Smooth muscle cell (in vitro differentiated cells): Measurements from ENCODE around the gene RUNDC1. TPM values are rescaled to one million over a fixed set of nuclear protein-coding genes. Genes with fewer than 3 reads are reported as not detected.

Source experiments
- DNase-seq: peaks from one replicate; lab custom pipeline; 2025; ENCODE audit not compliant: unreplicated experiment; lab: John Stamatoyannopoulos, UW
- H2AFZ ChIP-seq: fragments of 200-600 bp; sonication (generic); 2 replicates; pipeline ENCODE4 v1.6.0; 2016; ENCODE audit warnings: antibody characterized with exemption, low read depth, mild to moderate bottlenecking
- H3F3A ChIP-seq: fragments of 200-600 bp; sonication (generic); 2 replicates; pipeline ENCODE4 v1.6.0; 2017; ENCODE audit warnings: antibody characterized with exemption, low read depth
- H3K27ac ChIP-seq: fragments of 200-600 bp; sonication (generic); 2 replicates; pipeline ENCODE4 v1.5.1; 2016; ENCODE audit warnings: low read depth, mild to moderate bottlenecking
- H3K27me3 ChIP-seq: fragments of 200-600 bp; sonication (generic); 2 replicates; pipeline ENCODE4 v1.6.1; 2016; ENCODE audit warnings: low read depth, mild to moderate bottlenecking
- H3K36me3 ChIP-seq: fragments of 200-600 bp; sonication (generic); 2 replicates; pipeline ENCODE4 v1.5.1; 2016; ENCODE audit warnings: low read depth
- H3K4me1 ChIP-seq: fragments of 200-600 bp; sonication (generic); 2 replicates; pipeline ENCODE4 v1.5.1; 2016; ENCODE audit warnings: low read depth
- H3K4me2 ChIP-seq: fragments of 200-600 bp; sonication (generic); 2 replicates; pipeline ENCODE4 v1.6.0; 2016; ENCODE audit warnings: mild to moderate bottlenecking
- H3K4me3 ChIP-seq: fragments of 200-600 bp; sonication (generic); 2 replicates; pipeline ENCODE4 v1.5.1; 2016; ENCODE audit warnings: mild to moderate bottlenecking
- H3K79me2 ChIP-seq: fragments of 200-600 bp; sonication (generic); 2 replicates; pipeline ENCODE4 v1.6.0; 2016; ENCODE audit warnings: low read depth, mild to moderate bottlenecking
- H3K9ac ChIP-seq: fragments of 200-600 bp; sonication (generic); 2 replicates; pipeline ENCODE4 v1.6.0; 2016; ENCODE audit warnings: low read depth
- H3K9me3 ChIP-seq: fragments of 200-600 bp; sonication (generic); replicated peaks from 2 replicates; pipeline ENCODE4 v1.5.1; 2016; ENCODE audit warnings: low read depth
- H4K20me1 ChIP-seq: fragments of 200-600 bp; sonication (generic); 2 replicates; pipeline ENCODE4 v1.6.0; 2016; ENCODE audit warnings: low read depth
- WGBS: methylation state at CpG from one replicate; pipeline ENCODE4 v1.1.7; 2016; ENCODE audit warnings: low lambda C conversion rate; 5-methylcytosine and 5-hydroxymethylcytosine counted together
- polyA plus RNA-seq: library from polyadenylated mRNA; unstranded; fragments of >200 nt; fragmentation: Nextera tagmentation; extraction: Ambion mirVana; gene quantifications from 2 replicates; pipeline ENCODE4 v1.2.1, GENCODE V29; 2016
- total RNA-seq: library from RNA; depleted of rRNA; stranded (reverse); fragments of >200 nt; gene quantifications from 2 replicates; pipeline ENCODE4 v1.2.3, GENCODE V29; 2014
- TF ChIP-seq, protein P1 (sequence below): fragments of 200-600 bp; sonication (generic); IDR thresholded peaks from 2 replicates; pipeline ENCODE4 v1.5.1; 2017; ENCODE audit warnings: borderline replicate concordance, mild to moderate bottlenecking, antibody characterized with exemption; ENCODE audit not compliant: insufficient read depth, poor library complexity, severe bottlenecking

Gene RUNDC1
- total and polyA plus RNA-seq, 2 experiments from 2014 or later, result 9.3 to 15.7 TPM

DNA sequence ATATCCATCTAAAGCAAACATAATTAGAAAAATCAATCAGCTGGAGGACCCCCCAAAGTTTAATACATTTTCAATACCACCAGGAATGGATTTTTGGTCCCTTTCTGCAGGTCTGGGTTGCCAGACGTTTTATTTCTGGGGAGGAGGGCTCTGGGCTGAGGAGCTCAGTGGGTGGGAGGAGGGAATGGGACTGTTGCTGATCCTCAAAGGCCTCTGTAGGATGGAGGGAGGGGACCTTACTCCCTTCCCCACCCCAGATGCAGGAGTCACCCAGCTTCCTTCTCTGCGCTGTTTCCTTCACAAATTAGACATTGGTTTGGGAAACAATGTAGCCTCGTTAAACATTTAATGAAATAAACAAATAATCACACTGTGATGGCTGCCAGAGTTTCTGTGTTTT is 51.3 kb downstream of the RUNDC1 start:
- Histone ChIP-seq H3K36me3 (no peaks in the 10 kb centered on the region), H3K4me3 (no peak overlapping the region), H3K27ac (no peak overlapping the region), H3K9me3 (no peaks in the 10 kb centered on the region), H3F3A (no peaks in the 10 kb centered on the region), H4K20me1 (no peaks in the 10 kb centered on the region), H3K27me3 (no peaks in the 10 kb centered on the region), H3K4me1 (peaks cover 32% of the 10 kb centered on the region), H2AFZ (no peak overlapping the region), H3K4me2 (no peak overlapping the region), H3K9ac (no peak overlapping the region), H3K79me2 (no peaks in the 10 kb centered on the region)
- DNase-seq, result no peak
- TF ChIP-seq, protein P1, sequence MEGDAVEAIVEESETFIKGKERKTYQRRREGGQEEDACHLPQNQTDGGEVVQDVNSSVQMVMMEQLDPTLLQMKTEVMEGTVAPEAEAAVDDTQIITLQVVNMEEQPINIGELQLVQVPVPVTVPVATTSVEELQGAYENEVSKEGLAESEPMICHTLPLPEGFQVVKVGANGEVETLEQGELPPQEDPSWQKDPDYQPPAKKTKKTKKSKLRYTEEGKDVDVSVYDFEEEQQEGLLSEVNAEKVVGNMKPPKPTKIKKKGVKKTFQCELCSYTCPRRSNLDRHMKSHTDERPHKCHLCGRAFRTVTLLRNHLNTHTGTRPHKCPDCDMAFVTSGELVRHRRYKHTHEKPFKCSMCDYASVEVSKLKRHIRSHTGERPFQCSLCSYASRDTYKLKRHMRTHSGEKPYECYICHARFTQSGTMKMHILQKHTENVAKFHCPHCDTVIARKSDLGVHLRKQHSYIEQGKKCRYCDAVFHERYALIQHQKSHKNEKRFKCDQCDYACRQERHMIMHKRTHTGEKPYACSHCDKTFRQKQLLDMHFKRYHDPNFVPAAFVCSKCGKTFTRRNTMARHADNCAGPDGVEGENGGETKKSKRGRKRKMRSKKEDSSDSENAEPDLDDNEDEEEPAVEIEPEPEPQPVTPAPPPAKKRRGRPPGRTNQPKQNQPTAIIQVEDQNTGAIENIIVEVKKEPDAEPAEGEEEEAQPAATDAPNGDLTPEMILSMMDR, result no peak
- 86% methylated on average over 3 of the region's 3 CpGs for WGBS

DNA sequence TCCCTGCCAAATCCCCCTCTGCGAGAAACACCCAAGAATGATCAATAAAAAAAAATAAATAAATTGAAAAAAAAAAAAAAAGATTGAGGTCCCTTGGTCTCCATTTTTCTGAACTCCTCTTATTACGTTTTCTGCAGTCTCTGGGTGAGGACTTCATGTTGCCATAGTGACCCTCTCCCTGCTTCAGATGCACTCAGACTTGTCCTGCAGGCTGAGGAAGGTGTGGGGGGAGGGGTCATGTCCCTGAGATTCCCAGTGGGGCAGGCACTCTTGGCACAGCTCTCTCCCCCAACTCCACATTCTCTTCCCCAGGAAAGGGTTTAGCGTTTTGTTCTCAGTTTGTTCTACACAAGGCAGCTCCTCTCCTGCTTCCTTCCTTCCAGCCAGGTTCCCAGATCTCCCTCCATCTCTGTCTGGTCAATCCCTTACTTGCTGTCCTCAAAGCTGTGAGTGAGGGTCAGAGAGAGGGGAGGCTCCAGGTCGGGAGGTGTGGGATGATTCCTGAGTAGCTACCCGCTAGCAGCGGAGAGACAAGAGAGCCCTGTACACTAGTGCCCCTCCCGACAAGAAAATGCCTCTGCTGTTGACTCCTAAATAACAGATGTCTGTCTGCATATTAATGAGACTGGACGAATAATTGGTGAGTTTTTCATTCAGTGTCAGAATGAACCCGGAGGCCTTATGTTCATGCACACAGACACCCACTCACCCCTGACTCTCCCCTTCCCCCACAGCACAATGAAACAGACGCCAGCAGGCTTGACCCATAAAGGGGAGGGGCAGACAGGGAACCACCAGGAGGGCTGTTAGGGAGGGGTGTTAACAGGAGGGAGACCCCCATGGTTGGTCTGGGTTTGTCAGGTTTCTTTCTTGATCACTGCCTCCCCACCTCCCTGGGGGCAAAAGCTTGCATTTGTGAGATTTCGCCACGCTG is 53.9 kb downstream of the RUNDC1 start:
- peak overlapping the region; percentile 46 for H2AFZ ChIP-seq
- WGBS, result 36% methylated on average over 12 of the region's 12 CpGs
- peaks cover 32% of the 10 kb centered on the region for H3K4me1 ChIP-seq

DNA sequence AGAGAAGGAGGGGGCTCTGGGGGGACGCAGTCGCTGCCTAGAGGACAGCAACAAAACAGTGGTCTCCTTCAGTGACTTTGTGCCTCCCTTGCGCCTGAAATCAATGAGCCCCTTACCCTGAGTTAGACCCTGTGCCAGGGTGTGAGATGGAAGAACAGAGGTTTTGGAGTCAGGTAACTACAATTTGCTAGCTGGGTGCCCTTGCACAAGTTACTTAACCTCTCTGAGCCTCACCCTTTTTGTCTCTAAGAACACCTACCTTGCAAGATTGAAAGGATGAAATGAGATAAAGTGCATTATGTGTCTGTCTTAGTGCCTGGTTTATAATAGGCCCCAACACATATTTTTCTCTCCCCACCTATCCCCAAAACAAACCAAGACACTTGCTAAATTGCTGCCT is 54.5 kb downstream of the RUNDC1 start:
- Histone ChIP-seq H3K4me1 (peaks cover 32% of the 10 kb centered on the region), H3K36me3 (no peaks in the 10 kb centered on the region), H3K9ac (no peak overlapping the region), H3F3A (no peaks in the 10 kb centered on the region), H3K4me3 (no peak overlapping the region), H4K20me1 (no peaks in the 10 kb centered on the region), H3K9me3 (no peaks in the 10 kb centered on the region), H3K27ac (no peak overlapping the region), H3K27me3 (no peaks in the 10 kb centered on the region), H2AFZ (no peak overlapping the region), H3K79me2 (no peaks in the 10 kb centered on the region), H3K4me2 (no peak overlapping the region)
- DNase-seq, result no peak
- TF ChIP-seq, protein P1, result no peak
- 94% methylated on average over 3 of the region's 3 CpGs for WGBS

More for the DNA sequence above, 53.9 kb downstream of the RUNDC1 start:
- H3K79me2 ChIP-seq, result no peaks in the 10 kb centered on the region
- H3K9ac ChIP-seq, result no peak overlapping the region
- H3K36me3 ChIP-seq, result no peaks in the 10 kb centered on the region
- no peak overlapping the region for H3K4me2 ChIP-seq
- H3K9me3 ChIP-seq, result no peaks in the 10 kb centered on the region
- TF ChIP-seq, protein P1, result no peak
- H3F3A ChIP-seq, result no peaks in the 10 kb centered on the region
- no peak for DNase-seq
- H3K27me3 ChIP-seq, result no peaks in the 10 kb centered on the region
- no peaks in the 10 kb centered on the region for H4K20me1 ChIP-seq
- H3K4me3 ChIP-seq, result no peak overlapping the region
- H3K27ac ChIP-seq, result no peak overlapping the region
